ENCODE measurements around the gene ZNF346.

ZNF346 gene

GRCh38 chr5:177023303-177023664 lies 788 bp downstream of the ZNF346 start:
- H3K36me3 ChIP-seq (ENCODE audit: control insufficient read depth in 2 of 2, insufficient read depth in 1 of 2, low read length in 2 of 2), result peaks cover 27 to 29% of the 10 kb centered on the region in 2 experiments; a peak in 2 of 3 replicates
- H3K9me3 ChIP-seq (ENCODE audit: control insufficient read depth, insufficient read depth, low read depth, low read length), result no peaks in the 10 kb centered on the region
- ChIA-PET CTCF (interaction anchor here (0.6 to 0.7 kb wide), 6 partner anchors 14 to 366 kb away, joined by 3 to 4 read pairs (median 3); no protein-coding TSS in a partner anchor), POLR2A (interaction anchor here (0.6 to 2.8 kb wide), 4 partner anchors 9 to 19 kb away, joined by 3 to 14 read pairs (median 5); partner anchors contain the start of gene UIMC1)
- TF ChIP-seq ZBTB48 (tag by site-specific recombination; IDR thresholded peaks at IDR 0.05) (0 out of 2 replicates have a peak, but pooled peaks have one; percentile 52), ZNF311 (tag by site-specific recombination; IDR thresholded peaks at IDR 0.05; ENCODE audit: borderline replicate concordance) (no peak), ZNF626 (tag by site-specific recombination; IDR thresholded peaks at IDR 0.05) (no peak), KLF7 (tag by site-specific recombination; IDR thresholded peaks at IDR 0.05; ENCODE audit: borderline replicate concordance) (no peak), ZBTB8A (tag by site-specific recombination; IDR thresholded peaks at IDR 0.05) (no peak), CTCF (tag by site-specific recombination; IDR thresholded peaks at IDR 0.05) (no peak), ZNF530 (tag by site-specific recombination; IDR thresholded peaks at IDR 0.05; ENCODE audit: low read depth) (no peak), ZNF211 (tag by site-specific recombination; IDR thresholded peaks at IDR 0.05; ENCODE audit: low read depth) (no peak), ZNF670 (tag by site-specific recombination; IDR thresholded peaks at IDR 0.05; ENCODE audit: low read depth) (no peak), ZBTB6 (tag by site-specific recombination; IDR thresholded peaks at IDR 0.05) (0 out of 2 replicates have a peak, but pooled peaks have one; percentile 14), PATZ1 (tag by site-specific recombination; IDR thresholded peaks at IDR 0.05) (no peak), KLF9 (tag by site-specific recombination; IDR thresholded peaks at IDR 0.05; ENCODE audit: low read depth) (no peak), ZBTB17 (tag by site-specific recombination; IDR thresholded peaks at IDR 0.05) (0 out of 2 replicates have a peak, but pooled peaks have one; percentile 18), ZNF174 (tag by site-specific recombination; IDR thresholded peaks at IDR 0.05) (no peak)
- peak overlapping the region; percentile 96 for H3K27ac ChIP-seq (ENCODE audit: extremely low read depth, low read depth, low read length)
- H3K4me1 ChIP-seq (ENCODE audit: control insufficient read depth, insufficient read depth, low read length), result no peaks in the 10 kb centered on the region
- peak overlapping the region; percentile 84 for H3K4me3 ChIP-seq (ENCODE audit: low read depth, low read length)

GRCh38 chr5:177024559-177024958 lies 2.1 kb downstream of the ZNF346 start:
- POLR2A ChIA-PET, result no interaction called here
- Histone ChIP-seq H3K27ac (ENCODE audit: extremely low read depth, low read depth, low read length) (no peak overlapping the region), H3K36me3 (ENCODE audit: control insufficient read depth in 2 of 2, insufficient read depth in 1 of 2, low read length in 2 of 2) (peaks cover 27 to 37% of the 10 kb centered on the region in 2 experiments; a peak in 2 of 3 replicates), H3K9me3 (ENCODE audit: control insufficient read depth, insufficient read depth, low read depth, low read length) (no peaks in the 10 kb centered on the region), H3K4me3 (ENCODE audit: low read depth, low read length) (no peak overlapping the region), H3K4me1 (ENCODE audit: control insufficient read depth, insufficient read depth, low read length) (no peaks in the 10 kb centered on the region)
- CTCF ChIA-PET, result interaction anchor here (0.6 to 1.3 kb wide), 3 partner anchors 47 to 364 kb away, joined by 3 to 5 read pairs (median 3); no protein-coding TSS in a partner anchor
- TF ChIP-seq ZNF341 (tag by site-specific recombination; IDR thresholded peaks at IDR 0.05; ENCODE audit: low read depth) (no peak), ZNF701 (tag by site-specific recombination; IDR thresholded peaks at IDR 0.05) (no peak), PRDM1 (tag by site-specific recombination; IDR thresholded peaks at IDR 0.05) (peak; percentile 55; the same call in 1 of the 2 replicates), ZNF146 (tag by site-specific recombination; IDR thresholded peaks at IDR 0.05) (peak; percentile 53; the same call in 1 of the 2 replicates), ZNF211 (tag by site-specific recombination; IDR thresholded peaks at IDR 0.05; ENCODE audit: low read depth) (no peak), PRDM4 (tag by site-specific recombination; IDR thresholded peaks at IDR 0.05) (no peak)

Measured in HEK293 (cell line).